Neural progenitor cell (in vitro differentiated cells): Measurements from ENCODE around the gene PPM1H. TPM values are rescaled to one million over a fixed set of nuclear protein-coding genes. Genes with fewer than 3 reads are reported as not detected.
"Not testable (repeated sequence)": the region's sequence is repeated elsewhere in the genome, so short reads cannot be mapped to it uniquely, and the experiment has no call there.

Experiments
- DNase-seq: peaks from one replicate; pipeline ENCODE4 v3.0.0-alpha.2; 2016; ENCODE audit warnings: low spot score
- H2AFZ ChIP-seq: fragments of 200-600 bp; sonication (generic); replicated peaks from 2 replicates; pipeline ENCODE4 v1.6.1; 2016; ENCODE audit warnings: antibody characterized with exemption
- H3F3A ChIP-seq: fragments of 200-600 bp; sonication (generic); 2 replicates; pipeline ENCODE4 v1.6.1; 2016; ENCODE audit warnings: antibody characterized with exemption, low read depth
- H3K27ac ChIP-seq: fragments of 200-600 bp; sonication (generic); 2 replicates; pipeline ENCODE4 v1.5.1; 2016; ENCODE audit warnings: mild to moderate bottlenecking
- H3K27me3 ChIP-seq: fragments of 200-600 bp; sonication (generic); 2 replicates; pipeline ENCODE4 v1.6.1; 2016; ENCODE audit warnings: mild to moderate bottlenecking, moderate library complexity
- H3K36me3 ChIP-seq: fragments of 200-600 bp; sonication (generic); 2 replicates; pipeline ENCODE4 v1.5.1; 2016
- H3K4me1 ChIP-seq: fragments of 200-600 bp; sonication (generic); 2 replicates; pipeline ENCODE4 v1.6.1; 2016; ENCODE audit warnings: mixed run types
- H3K4me2 ChIP-seq: fragments of 200-600 bp; sonication (generic); 2 replicates; pipeline ENCODE4 v1.6.1; 2016
- H3K4me3 ChIP-seq: fragments of 200-600 bp; sonication (generic); 2 replicates; pipeline ENCODE4 v1.5.1; 2016
- H3K79me2 ChIP-seq: fragments of 200-600 bp; sonication (generic); 2 replicates; pipeline ENCODE4 v1.6.1; 2016; ENCODE audit warnings: low read depth
- H3K9ac ChIP-seq: fragments of 200-600 bp; sonication (generic); 2 replicates; pipeline ENCODE4 v1.6.1; 2016
- H3K9me3 ChIP-seq: fragments of 200-600 bp; sonication (generic); 2 replicates; pipeline ENCODE4 v1.5.1; 2016; ENCODE audit warnings: low read depth
- H4K20me1 ChIP-seq: fragments of 200-600 bp; sonication (generic); 2 replicates; pipeline ENCODE4 v1.6.1; 2016; ENCODE audit warnings: low read depth
- H3K27ac Mint-ChIP-seq: 3 replicates; pipeline ENCODE4 v1.8.0; 2021; ENCODE audit warnings: mixed read lengths
- H3K27me3 Mint-ChIP-seq: 2 replicates; pipeline ENCODE4 v1.8.0; 2022; ENCODE audit warnings: low read depth, mild to moderate bottlenecking, inconsistent platforms, moderate library complexity, mixed read lengths; ENCODE audit not compliant: insufficient read depth
- H3K36me3 Mint-ChIP-seq: 3 replicates; pipeline ENCODE4 v1.8.0; 2021; ENCODE audit warnings: mixed read lengths
- H3K4me1 Mint-ChIP-seq: 3 replicates; pipeline ENCODE4 v1.8.0; 2021; ENCODE audit warnings: mixed read lengths
- H3K4me3 Mint-ChIP-seq: 3 replicates; pipeline ENCODE4 v1.8.0; 2021; ENCODE audit warnings: mild to moderate bottlenecking, moderate library complexity, mixed read lengths
- H3K9me3 Mint-ChIP-seq: 3 replicates; pipeline ENCODE4 v1.8.0; 2020; ENCODE audit warnings: mixed read lengths
- EZH2 ChIP-seq: fragments of 200-600 bp; sonication (generic); IDR thresholded peaks from 2 replicates; pipeline ENCODE4 v1.6.1; 2017; ENCODE audit warnings: antibody characterized with exemption, mild to moderate bottlenecking, moderate library complexity
- EZH2phosphoT487 ChIP-seq: fragments of 200-600 bp; sonication (generic); IDR thresholded peaks from 2 replicates; pipeline ENCODE4 v1.6.1; 2017; ENCODE audit warnings: antibody characterized with exemption
- total RNA-seq: library from RNA; depleted of rRNA; stranded (reverse); fragments of >200 nt; gene quantifications from 2 replicates; pipeline ENCODE4 v1.2.3, GENCODE V29; 2015; ENCODE audit warnings: low replicate concordance
- TF ChIP-seq, protein P1 (sequence below): fragments of 200-600 bp; sonication (generic); IDR thresholded peaks from 2 replicates; pipeline ENCODE4 v1.5.1; 2017; ENCODE audit warnings: antibody characterized with exemption, mild to moderate bottlenecking

The PPM1H gene
- total RNA-seq, 1 donor from 2014 or later, result 4.6 TPM

GRCh38 chr12:62670986-62671720 is 263.8 kb downstream of the PPM1H start:
- peaks cover 21% of the 10 kb centered on the region for H3K36me3 Mint-ChIP-seq
- peaks cover 3% of the 10 kb centered on the region for H3K9me3 Mint-ChIP-seq
- Histone ChIP-seq H3K4me1 (peaks cover 49% of the 10 kb centered on the region), H3K4me2 (no peak overlapping the region), H3K27ac (no peak overlapping the region), H4K20me1 (no peaks in the 10 kb centered on the region), H3F3A (peaks cover 43% of the 10 kb centered on the region), H3K36me3 (no peaks in the 10 kb centered on the region), H2AFZ (no peak overlapping the region), H3K9me3 (no peaks in the 10 kb centered on the region), H3K27me3 (no peaks in the 10 kb centered on the region), H3K4me3 (no peak overlapping the region), H3K79me2 (no peaks in the 10 kb centered on the region), H3K9ac (no peak overlapping the region)
- H3K27me3 Mint-ChIP-seq, result peaks cover 5% of the 10 kb centered on the region
- H3K27ac Mint-ChIP-seq, result no peak overlapping the region
- H3K4me1 Mint-ChIP-seq, result peaks cover 33% of the 10 kb centered on the region
- no peak for DNase-seq
- TF ChIP-seq EZH2phosphoT487 (no peak), EZH2 (no peak)
- TF ChIP-seq, protein P1, sequence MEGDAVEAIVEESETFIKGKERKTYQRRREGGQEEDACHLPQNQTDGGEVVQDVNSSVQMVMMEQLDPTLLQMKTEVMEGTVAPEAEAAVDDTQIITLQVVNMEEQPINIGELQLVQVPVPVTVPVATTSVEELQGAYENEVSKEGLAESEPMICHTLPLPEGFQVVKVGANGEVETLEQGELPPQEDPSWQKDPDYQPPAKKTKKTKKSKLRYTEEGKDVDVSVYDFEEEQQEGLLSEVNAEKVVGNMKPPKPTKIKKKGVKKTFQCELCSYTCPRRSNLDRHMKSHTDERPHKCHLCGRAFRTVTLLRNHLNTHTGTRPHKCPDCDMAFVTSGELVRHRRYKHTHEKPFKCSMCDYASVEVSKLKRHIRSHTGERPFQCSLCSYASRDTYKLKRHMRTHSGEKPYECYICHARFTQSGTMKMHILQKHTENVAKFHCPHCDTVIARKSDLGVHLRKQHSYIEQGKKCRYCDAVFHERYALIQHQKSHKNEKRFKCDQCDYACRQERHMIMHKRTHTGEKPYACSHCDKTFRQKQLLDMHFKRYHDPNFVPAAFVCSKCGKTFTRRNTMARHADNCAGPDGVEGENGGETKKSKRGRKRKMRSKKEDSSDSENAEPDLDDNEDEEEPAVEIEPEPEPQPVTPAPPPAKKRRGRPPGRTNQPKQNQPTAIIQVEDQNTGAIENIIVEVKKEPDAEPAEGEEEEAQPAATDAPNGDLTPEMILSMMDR, result no peak
- H3K4me3 Mint-ChIP-seq, result no peak overlapping the region

- H3K9ac ChIP-seq, result no peak overlapping the region
- Mint-ChIP-seq H3K36me3 (peaks cover 18% of the 10 kb centered on the region), H3K4me3 (no peak overlapping the region), H3K9me3 (peaks cover 2% of the 10 kb centered on the region), H3K4me1 (peaks cover 25% of the 10 kb centered on the region), H3K27me3 (peaks cover 5% of the 10 kb centered on the region), H3K27ac (peak overlapping the region; percentile 91)
- H4K20me1 ChIP-seq, result no peaks in the 10 kb centered on the region
- H3K27ac ChIP-seq, result no peak overlapping the region
- H3K27me3 ChIP-seq, result no peaks in the 10 kb centered on the region
- peaks cover 40% of the 10 kb centered on the region for H3K4me1 ChIP-seq
- H3K4me2 ChIP-seq, result no peak overlapping the region
- no peaks in the 10 kb centered on the region for H3K79me2 ChIP-seq
- H3K4me3 ChIP-seq, result no peak overlapping the region
- H3K9me3 ChIP-seq, result no peaks in the 10 kb centered on the region
- TF ChIP-seq EZH2phosphoT487, result no peak
- no peak for TF ChIP-seq EZH2
- no peak for DNase-seq
- no peaks in the 10 kb centered on the region for H3K36me3 ChIP-seq
- H3F3A ChIP-seq, result peaks cover 36% of the 10 kb centered on the region
- H2AFZ ChIP-seq, result no peak overlapping the region
These were observed 266.2 kb downstream of the PPM1H start for GRCh38 chr12:62668782-62669181.

GRCh38 chr12:62664951-62665350 is 270.0 kb downstream of the PPM1H start:
- not testable (repeated sequence) for H3K4me3 ChIP-seq, H3K9ac ChIP-seq, H3K27me3 ChIP-seq, H3K9me3 ChIP-seq, H3K79me2 ChIP-seq, H3K27me3 Mint-ChIP-seq, H3K4me3 Mint-ChIP-seq, H3K4me1 Mint-ChIP-seq, DNase-seq, H4K20me1 ChIP-seq, H3K27ac ChIP-seq, H3K4me2 ChIP-seq, H2AFZ ChIP-seq, H3K27ac Mint-ChIP-seq, H3K36me3 ChIP-seq
- H3K36me3 Mint-ChIP-seq, result peaks cover 30% of the 10 kb centered on the region
- peaks cover 16% of the 10 kb centered on the region for H3K4me1 ChIP-seq
- peaks cover 25% of the 10 kb centered on the region for H3F3A ChIP-seq
- H3K9me3 Mint-ChIP-seq, result peaks cover 17% of the 10 kb centered on the region

- Histone ChIP-seq H3K4me2 (no peak overlapping the region), H3K79me2 (no peaks in the 10 kb centered on the region), H3K4me1 (peaks cover 45% of the 10 kb centered on the region), H3K27ac (no peak overlapping the region), H2AFZ (no peak overlapping the region), H3K27me3 (no peaks in the 10 kb centered on the region), H3K9me3 (no peaks in the 10 kb centered on the region), H4K20me1 (no peaks in the 10 kb centered on the region), H3K9ac (no peak overlapping the region), H3F3A (peaks cover 49% of the 10 kb centered on the region), H3K4me3 (no peak overlapping the region), H3K36me3 (no peaks in the 10 kb centered on the region)
- peaks cover 19% of the 10 kb centered on the region for H3K9me3 Mint-ChIP-seq
- peaks cover 44% of the 10 kb centered on the region for H3K4me1 Mint-ChIP-seq
- H3K4me3 Mint-ChIP-seq, result no peak overlapping the region
- no peak overlapping the region for H3K27ac Mint-ChIP-seq
- peaks cover 27% of the 10 kb centered on the region for H3K36me3 Mint-ChIP-seq
- TF ChIP-seq EZH2phosphoT487 (no peak), EZH2 (no peak)
- DNase-seq, result no peak
- no peaks in the 10 kb centered on the region for H3K27me3 Mint-ChIP-seq
These were observed 274.2 kb downstream of the PPM1H start for GRCh38 chr12:62660756-62661155.
